HG02610 (cell line): Measurements from ENCODE around the gene TRPV4.

Experiments used
- ATAC-seq: cut with Tn5 transposase; IDR thresholded peaks from one replicate; pipeline ENCODE4 v1.9.1; 2021; ENCODE audit warnings: mild to moderate bottlenecking, moderate library complexity; ENCODE audit not compliant: unreplicated experiment

Gene TRPV4

DNA sequence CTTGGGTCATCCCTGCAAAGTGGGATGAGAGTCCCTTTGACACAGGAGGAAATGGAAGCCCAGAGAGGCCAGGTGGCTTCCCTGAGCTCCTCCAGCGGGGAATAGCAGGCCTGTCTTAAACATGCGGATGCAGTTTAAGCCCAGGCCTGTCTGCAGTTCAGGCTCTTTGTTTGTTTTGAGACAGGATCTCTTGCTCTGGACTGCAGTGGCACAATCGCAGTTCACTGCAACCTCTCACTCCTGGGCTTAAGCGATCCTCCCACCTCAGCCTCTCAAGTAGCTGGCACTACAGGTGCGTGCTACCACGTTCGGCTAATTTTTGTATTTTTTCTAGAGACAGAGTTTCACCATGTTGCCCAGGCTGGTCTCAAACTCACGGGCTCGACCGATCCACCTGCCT is 3.5 kb downstream of the TRPV4 start:
- no peak for ATAC-seq

DNA sequence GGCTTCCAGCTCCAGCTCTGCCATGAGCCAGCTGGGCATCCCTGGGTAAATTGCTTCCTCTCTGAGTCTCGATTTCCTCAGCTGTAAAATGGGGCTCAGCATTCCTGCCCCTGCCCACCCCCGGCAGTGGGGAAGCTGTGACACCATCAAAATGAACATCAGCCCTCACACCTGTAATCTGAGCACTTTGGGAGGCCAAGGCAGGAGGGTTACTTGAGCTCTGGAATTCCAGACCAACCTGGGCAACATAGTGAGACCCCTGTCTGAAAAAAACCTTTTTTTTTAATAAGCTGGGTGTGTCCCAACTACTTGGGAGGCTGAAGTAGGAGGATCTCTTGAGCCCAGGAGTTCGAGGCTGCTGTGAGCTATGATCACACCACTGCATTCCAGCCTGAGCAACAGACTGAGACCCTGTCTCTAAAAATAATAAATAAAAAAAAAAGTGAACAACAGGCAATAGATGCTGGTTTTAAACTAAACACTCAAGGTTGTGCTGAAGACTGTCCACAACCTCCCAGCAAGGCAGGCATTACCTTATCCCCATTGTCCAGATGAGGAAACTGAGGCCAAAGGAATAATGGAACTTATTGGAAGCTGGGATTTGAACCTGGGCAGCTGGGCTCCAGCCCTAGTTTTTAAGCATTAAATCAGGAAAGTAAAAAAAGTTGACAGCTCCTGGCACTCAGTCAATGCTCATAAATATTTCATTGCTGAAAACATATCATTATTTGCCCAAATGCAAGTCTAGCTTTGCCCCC is 4.3 kb downstream of the TRPV4 start:
- ATAC-seq: no peak

DNA sequence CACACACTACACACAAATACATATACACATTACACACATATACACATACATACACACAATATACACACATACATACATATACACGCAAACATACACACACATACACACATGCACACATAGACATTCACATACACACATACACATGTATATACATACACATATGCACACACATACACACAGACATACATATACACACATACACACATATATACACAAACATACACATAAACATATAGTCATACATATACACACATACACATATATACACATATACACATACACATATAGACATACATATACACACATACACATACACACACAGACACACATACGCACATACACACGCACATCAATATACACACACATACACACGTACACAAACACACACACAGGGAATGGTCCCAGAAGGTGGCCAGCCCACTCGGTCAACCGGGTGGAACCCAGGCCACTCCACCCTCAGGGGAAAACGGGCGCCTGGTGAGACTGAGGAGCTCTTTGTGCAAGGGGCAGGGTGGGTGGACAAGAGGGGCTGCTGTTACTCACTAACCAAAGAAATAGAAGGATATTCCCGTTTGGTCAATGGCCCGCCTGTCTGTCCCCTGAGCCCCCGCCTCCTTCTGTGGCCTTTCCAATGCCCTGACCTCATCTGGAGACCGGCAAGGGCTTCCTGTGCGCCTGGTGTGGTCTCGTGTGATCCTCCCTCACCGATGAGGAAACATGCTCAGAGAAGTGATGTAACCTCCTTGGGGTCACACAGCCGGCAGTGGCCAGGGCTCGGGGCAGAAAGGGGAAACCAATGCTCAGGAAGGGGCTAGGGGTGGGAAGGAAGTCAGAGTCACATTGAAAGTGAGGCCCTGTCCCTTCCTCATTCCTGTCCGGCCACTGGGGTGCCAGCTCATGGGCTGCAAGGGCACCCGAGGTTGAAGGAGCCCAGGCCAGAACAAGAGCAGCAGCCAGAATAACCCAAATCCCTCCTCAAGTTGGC is 5.3 kb downstream of the TRPV4 start:
- no peak for ATAC-seq

DNA sequence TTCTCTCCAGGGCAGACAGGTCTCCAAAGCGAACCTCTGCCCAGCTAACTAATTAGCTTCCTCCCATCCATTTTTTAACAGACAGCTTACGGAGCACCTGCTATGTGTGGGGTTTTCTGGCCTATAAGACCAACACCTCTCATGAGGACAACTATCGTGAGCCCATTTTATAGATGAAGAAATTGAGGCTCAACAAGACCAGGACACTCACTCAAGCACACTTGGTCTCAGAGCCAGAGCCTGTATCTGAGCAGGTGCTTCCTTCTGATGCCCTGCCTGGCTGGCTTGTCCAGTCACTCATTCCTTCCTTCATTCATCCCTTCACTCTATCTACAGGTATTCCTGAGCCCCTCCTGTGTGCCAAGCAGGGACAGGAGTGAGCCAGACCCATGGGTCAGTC is 6.1 kb downstream of the TRPV4 start:
- ATAC-seq: no peak

DNA sequence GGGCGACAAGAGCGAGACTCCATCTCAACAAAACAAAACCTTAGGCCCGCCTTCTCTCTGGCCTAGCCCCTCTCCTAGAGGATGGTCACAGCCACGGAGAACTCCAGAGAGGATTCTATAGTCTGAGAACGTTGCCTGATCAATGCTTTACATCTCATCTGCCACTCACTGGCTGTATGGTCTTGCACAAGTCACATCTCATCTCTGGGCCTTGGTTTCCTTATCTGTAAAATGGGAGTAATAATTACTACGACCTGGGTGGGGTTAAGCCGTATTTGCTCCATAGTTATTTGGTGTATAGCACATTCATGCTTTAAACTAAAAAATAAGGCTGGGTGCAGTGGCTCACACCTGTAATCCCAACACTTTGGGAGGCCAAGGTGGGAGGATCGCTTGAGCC is 8.5 kb downstream of the TRPV4 start:
- no peak for ATAC-seq

DNA sequence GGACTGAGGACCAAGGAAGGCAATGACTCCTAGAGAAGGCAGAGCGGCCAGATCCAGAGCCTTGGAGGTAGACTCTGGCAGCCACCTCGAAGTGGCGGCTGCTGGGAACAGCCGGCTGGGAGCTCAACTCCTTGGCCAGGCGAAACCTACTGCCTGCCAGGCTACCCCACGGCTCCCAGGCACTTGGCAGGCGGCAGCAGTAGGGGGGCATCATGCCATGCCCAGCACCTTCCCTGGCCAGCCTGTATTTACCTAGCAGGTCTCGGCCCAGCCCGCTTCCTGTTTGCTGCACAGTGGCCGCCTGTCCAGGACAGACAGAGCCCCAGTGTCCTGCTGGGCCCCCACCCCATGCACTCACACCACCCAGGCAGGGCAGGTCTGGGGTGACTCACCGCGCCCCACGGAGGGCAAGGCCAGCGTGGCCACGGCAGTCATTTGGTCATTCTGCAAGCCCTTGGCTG is 10.2 kb downstream of the TRPV4 start:
- no peak for ATAC-seq

DNA sequence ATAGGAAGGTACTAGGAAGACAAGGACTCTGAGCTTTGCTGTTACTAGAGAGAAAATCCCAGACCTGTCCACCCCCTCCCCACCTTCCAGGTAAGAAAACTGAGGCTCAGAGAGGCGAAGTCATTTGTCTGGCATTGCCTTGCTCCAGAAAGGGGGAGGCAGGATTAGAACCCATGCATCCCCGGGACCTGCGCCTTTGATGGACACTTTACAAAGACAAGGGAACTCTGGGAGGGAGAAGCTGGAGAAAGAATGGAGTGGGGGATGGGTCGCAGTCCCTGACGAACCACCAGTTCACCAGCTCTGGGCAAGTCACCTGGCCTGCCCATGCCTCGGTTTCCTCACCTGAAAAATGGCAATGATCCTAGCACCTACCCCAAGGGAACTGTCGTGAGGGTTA is 10.8 kb downstream of the TRPV4 start:
- no peak for ATAC-seq

DNA sequence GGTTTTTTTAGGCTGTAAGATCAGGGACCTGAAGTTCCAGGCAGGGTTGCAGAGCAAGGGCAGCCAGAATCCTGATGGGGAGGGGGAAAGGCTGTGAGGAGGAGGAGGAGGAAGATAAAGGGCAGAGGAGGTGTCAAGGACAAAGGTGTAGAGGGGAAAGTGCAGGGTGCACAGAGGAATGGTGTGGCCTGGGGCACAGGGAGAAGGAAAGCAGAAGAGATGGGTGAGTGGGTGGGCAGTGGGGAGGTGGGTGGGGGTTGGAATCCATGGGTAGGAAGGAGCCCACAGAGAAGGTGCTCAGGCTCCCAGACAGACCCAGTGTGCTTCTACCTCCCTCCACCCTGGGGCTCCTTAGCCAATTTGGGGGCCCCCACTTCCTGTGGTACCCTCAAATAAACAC is 11.2 kb downstream of the TRPV4 start:
- ATAC-seq: no peak

DNA sequence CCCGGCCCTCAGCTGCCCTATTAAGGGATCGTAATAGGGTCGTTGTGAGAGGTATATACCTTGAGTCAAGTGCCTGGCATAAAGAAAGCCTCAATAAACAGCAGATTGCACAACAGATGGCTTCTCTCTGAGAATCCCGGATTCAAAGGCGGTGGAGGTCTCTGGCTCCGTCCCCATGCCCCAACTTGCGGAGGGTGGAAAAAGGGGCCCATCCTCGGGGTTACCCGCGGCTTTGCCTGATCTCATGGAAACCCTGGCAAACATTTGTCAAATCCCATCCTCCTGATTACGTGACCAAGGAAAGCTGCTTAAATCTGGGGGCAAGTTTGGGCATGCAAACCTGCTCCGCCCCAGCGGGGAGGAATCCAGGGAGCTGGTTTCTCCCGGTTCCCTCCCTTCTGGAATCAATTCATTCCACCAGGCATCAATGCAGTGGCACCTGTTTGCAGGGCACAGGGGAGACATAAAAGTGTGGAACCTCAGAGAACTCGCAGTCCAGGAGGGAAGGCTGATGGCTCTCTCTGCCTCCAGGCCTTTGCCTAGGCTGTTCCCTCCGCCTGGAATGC is 12.3 kb downstream of the TRPV4 start:
- ATAC-seq: no peak

DNA sequence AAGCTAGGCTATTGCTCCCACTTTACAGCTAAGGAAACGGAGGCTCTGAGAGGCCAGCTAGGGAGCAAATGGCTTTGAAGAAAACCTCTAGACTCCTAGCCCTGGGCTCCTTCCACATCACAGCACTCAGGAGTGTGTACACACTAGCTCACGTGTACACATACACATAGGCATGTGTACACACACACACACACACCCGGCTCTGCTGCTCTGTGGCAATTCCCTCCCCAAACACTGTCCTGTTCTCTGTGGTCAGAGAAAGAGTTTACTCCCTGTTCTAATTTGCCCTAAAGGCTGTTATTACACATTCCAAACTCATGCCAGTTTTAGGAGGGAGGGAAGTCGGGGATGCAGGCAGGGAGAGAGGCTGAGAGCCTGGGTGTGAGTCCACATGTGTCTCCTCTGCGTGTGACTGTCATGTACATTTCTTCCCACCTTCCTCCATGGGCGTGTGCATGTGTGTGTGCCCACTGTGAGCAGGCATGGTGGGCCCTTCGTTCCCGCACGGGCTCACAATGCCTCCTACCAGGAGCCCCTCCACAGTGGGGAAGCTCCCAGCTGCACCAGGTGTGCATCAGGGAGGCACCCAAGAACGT is 14.2 kb downstream of the TRPV4 start:
- no peak for ATAC-seq

DNA sequence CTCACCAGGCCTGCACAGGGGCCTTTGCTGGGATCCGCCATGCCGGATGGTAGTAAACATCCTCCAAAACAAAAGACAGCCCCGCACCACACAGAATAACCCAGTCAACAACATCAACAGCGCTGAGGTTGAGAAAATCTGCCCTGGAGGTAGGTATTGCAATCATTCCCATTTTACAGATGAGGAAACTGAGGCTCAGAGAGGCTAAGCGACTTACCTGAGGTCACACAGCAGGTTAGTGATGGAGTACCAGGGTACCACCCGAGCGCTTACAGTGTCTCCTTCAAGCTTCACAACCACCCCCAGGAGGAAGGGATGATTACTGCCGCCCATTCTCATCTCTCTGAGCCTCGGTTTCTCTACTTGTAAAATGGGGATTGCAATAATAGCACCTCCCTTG is 14.9 kb downstream of the TRPV4 start:
- ATAC-seq: no peak

DNA sequence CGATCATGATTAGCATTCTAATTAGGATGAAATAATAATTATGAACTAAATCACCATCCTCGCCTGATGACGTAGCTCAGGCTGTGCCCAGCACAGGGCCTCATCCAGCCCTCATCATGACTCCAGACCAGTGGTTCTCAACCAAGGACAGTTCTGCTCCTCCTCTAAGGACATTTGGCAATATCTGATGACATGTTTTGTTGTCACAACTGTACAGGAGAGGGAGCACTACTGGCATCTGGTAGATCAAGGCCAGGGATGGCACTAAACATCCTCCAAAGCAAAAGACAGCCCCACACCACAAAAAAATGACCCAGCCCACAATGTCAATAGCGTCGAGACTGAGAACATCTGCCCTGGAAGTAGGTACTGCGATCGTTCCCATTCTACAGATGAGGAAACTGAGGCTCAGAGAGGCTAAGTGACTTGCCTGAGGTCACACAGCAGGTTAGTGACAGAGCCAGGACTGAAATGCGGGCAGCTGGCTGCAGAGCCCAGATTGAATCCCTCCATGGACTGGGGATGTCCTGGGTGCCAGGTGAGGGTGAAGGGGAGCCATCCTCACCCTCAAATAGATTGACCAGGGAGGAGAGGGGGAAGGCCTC is 15.5 kb downstream of the TRPV4 start:
- no peak for ATAC-seq

DNA sequence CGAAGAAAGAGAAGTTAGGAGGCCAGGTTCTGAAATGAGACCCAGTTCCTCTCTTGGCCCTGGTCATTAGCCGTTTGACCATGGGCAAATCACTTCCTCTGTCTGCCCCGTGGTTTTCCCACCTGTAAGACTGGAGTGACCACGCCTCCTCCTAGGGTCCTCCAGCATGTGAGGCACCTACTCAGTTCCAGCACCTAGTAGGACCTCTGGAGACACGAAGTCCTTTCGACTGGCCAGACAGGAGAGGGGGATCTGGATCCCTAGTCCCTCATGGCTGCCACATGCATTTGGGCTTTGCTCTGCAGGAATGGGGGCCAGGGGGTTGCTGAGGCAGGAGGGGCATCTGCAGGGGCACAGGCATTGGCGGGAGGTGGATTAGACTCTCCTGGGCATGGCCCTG is 16.3 kb downstream of the TRPV4 start:
- ATAC-seq: no peak

DNA sequence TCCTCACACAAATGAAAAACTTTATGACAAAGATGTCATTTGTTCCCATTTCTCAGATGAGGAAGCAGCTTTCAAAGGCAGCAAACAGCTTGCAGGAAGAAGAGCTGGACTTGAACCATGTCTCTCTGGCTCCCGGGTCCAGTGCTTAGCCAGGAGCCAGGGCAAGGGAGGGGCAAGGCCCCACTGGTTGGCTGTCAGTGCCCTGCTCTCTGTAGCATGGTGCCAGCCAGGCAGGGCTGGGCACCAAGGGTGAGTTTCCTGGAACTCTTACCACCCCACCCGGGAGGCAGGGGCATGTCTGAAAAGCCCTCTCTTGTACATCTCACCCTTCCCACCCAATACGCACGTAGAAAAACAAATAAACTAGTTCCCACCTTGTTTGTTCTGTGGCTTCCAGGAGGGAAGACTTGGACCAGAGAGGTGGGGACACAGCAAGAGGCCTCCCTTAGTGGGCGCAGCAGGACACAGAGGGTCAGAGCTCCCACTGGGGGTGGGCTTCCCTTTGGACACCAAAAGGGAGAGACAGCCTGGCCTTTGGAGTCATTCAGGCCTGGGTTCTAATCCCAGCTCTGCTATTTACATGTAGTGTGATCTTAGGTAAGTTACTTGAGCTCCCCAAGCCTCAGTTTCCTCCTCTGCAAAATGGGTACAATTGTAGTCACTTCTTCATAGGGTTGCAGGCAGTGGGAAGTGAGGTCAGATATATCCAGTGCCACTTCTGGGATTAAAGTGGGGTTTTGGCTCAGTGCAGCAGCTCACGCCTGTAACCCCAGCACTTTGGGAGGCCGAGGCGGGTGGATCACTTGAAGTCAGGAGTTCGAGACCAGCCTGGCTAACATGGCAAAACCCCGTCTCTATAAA is 17.2 kb downstream of the TRPV4 start:
- no peak for ATAC-seq

DNA sequence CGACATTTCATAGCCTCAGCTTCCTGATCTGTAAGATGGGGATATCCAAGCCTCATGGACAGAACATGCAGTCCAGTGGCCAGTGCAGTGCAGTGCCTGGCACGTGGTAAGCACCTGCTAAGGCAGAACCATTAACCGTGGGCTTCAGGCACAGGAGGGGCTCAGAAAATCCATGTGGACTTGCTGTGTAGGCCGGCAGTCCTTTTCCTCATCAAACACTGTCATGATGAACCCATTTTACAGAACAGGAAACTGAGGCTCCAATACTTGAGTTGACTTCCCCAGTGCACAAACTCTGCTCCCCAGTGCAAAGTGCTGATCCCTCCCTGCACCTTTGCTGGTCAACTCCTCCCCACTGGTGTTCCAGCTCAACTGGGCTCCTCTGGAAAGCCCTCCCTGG is 18.0 kb downstream of the TRPV4 start:
- ATAC-seq: no peak

DNA sequence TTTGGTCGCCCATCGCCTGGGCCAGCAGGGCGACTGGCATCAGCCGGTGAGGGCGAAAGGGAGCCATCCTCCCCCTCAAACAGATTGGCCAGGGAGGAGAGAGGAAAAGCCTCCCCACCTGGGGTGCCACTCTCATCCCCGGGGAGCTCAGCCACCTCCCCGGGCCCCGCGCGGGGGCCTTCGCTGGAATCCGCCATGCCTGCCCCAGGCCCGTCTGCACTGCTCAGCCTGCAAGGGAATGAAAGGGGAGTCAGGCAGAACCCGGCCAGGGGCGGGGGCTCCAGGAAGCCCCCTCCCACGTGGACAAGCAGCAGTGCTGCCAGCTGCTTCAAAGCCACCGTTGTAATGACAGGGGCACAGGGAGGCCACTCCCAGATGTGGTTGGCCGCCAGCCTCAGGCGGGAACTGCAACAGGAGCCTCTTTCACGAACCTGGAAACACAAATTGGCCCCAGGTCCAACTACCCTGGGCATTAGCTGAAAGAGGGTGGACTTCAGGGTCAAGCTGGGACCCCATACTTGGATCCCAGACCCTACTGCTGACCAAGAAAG is 18.5 kb downstream of the TRPV4 start:
- ATAC-seq: no peak

DNA sequence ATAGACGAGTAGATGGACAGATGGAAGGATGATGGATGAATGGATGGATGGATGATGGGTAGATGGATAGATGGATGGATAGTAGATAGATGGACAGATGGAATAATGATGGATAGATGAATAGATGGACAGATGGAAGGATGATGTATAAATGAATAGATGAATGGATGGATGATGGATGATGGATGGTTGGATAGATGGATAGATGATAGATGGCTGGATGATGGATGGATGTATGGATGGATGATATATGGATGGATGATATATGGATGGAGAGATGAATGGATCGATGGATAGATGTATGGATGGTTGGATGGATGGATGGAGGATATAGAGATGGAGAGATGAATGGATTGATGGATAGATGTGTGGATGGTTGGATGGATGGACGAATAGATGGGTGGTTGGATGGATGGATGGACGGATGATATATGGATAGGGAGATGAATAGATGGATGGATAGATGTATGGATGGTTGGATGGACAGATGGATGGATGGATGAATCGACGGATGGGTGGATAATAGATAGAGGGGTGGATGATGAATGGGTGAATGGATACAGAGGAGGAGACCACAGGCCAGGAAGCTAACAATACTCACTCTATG is 19.3 kb downstream of the TRPV4 start:
- ATAC-seq: no peak

DNA sequence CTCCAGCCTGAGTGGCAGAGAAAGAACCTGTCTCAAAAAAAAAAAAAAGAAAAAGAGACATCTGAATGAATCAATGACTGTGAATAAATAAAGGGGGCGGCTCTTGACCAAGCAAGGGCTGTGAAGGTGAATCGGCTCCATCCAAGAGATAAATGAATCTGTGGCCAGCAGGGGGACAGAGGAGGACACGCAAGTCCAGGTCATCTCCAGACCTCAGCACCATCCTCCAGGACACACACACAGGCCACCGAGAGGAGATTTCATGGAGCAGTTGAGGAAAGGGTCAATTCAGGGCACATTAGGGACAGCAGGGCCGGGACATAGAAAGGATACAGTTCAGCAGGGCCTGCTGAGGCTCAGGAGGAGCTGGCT is 21.6 kb downstream of the TRPV4 start:
- no peak for ATAC-seq

DNA sequence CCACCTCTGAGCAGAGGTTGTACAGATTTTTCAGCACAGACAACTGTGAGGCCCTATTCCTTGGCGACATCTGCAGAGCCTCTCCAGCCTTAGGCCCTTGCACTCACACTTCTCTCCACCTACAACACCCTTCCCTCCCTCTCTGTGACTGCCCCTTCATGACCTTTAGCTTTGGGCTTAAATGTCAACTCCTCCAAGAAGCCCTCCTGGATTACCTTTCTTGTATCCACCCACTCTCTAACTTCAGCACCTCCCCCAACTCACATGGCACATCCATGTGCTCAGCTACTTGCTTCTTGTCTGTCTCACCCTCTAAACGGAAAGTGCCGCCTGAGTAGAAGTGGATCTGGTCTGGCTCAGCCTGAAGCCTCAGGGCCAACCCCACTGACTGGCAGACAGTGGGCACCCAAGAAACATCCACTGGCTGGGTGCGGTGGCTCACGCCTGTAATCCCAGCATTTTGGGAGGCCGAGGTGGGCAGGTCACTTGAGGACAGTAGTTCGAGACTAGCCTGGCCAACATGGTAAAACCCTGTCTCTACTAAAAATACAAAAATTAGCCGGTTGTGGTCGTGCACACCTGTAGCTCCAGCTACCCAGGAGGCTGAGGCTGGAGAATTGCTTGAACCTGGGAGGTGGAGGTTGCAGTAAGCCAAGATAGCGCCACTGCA is 22.1 kb downstream of the TRPV4 start:
- no peak for ATAC-seq
